Astrocyte of the spinal cord (primary cell): ENCODE results near the gene KCNMB1.

Experiments
- DNase-seq: peaks from one replicate; pipeline ENCODE4 v3.0.0; 2011; ENCODE audit warnings: low read depth, low spot score
- H3K4me3 ChIP-seq: 2 replicates; pipeline ENCODE4 v1.5.1; 2011; ENCODE audit warnings: low read depth, mild to moderate bottlenecking, low read length, moderate library complexity
- in situ Hi-C: cut with HindIII; loops from 2 replicates; pipeline ENCODE4 v1.10.0; 2017; ENCODE audit warnings: low sequenced_read_pairs
- TF ChIP-seq, protein P1 (sequence below): IDR thresholded peaks from 2 replicates; pipeline ENCODE4 v1.5.1; 2012; ENCODE audit warnings: low read depth, mild to moderate bottlenecking, low read length, inconsistent platforms

The KCNMB1 gene

DNA sequence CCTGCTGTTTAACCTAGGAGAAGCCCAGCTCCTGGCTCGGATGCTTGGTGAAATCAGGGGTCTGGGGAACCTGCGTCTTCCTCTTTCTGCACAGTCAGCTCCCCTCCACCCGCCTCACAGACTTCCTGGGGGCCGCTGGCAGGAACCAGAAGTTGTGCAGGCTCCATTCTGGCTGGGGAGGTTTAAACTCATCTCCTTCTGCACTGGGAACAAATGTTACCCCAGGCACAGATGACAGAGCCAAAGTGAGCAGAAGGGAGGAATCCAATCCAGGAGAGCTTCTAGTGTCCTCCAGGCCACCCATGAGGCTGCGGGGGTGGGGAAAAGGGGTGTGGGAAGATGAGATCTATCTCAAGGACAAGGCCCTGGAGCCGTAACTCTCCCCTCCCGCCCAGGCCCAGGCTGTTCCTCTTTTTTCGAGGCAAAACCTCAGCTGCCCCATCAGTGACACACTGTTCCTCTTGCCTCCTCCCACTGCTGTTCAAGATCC, 31.2 kb downstream of the KCNMB1 start:
- in situ Hi-C loops = no loop called here
- TF ChIP-seq, protein P1, sequence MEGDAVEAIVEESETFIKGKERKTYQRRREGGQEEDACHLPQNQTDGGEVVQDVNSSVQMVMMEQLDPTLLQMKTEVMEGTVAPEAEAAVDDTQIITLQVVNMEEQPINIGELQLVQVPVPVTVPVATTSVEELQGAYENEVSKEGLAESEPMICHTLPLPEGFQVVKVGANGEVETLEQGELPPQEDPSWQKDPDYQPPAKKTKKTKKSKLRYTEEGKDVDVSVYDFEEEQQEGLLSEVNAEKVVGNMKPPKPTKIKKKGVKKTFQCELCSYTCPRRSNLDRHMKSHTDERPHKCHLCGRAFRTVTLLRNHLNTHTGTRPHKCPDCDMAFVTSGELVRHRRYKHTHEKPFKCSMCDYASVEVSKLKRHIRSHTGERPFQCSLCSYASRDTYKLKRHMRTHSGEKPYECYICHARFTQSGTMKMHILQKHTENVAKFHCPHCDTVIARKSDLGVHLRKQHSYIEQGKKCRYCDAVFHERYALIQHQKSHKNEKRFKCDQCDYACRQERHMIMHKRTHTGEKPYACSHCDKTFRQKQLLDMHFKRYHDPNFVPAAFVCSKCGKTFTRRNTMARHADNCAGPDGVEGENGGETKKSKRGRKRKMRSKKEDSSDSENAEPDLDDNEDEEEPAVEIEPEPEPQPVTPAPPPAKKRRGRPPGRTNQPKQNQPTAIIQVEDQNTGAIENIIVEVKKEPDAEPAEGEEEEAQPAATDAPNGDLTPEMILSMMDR = no peak
- no peak for DNase-seq
- H3K4me3 ChIP-seq = no peak overlapping the region

DNA sequence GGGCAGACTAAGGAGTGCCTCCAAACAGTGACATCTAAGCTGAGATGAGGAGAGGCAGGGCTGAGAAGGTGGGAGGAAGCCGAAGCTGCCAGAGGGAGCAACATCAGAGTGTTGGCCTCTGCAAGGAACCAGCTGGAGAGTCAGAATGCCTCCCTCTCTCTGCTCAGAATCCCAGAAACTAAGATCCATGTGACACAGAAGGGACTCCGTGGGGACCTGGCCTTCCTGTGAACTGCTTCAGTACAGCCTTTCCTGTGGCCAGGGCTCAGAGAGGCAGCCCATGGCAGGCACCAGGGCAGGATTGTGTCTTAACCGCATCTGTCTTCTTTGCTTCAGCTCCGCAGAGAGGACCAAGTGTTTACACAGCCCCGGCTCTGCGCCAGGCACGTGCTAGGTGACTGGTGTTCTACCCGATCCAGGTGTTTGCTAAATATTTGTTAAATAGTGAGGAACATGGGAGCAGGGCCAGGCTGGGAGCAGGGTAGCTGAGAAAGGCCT, 33.5 kb downstream of the KCNMB1 start:
- in situ Hi-C loops = no loop called here
- H3K4me3 ChIP-seq = no peak overlapping the region
- TF ChIP-seq, protein P1 = no peak
- DNase-seq = no peak

GRCh38 chr5:170353961-170354360, 35.2 kb downstream of the KCNMB1 start:
- no peak overlapping the region for H3K4me3 ChIP-seq
- TF ChIP-seq, protein P1 = no peak
- no peak for DNase-seq
- in situ Hi-C loops = no loop called here

GRCh38 chr5:170353011-170353761, 36.0 kb downstream of the KCNMB1 start:
- no peak for DNase-seq
- in situ Hi-C loops = no loop called here
- H3K4me3 ChIP-seq = no peak overlapping the region
- TF ChIP-seq, protein P1 = no peak

- in situ Hi-C loops = no loop called here
- TF ChIP-seq, protein P1 = no peak
- H3K4me3 ChIP-seq = no peak overlapping the region
- DNase-seq = no peak
These were observed 41.0 kb downstream of the KCNMB1 start for GRCh38 chr5:170348137-170348633.

DNA sequence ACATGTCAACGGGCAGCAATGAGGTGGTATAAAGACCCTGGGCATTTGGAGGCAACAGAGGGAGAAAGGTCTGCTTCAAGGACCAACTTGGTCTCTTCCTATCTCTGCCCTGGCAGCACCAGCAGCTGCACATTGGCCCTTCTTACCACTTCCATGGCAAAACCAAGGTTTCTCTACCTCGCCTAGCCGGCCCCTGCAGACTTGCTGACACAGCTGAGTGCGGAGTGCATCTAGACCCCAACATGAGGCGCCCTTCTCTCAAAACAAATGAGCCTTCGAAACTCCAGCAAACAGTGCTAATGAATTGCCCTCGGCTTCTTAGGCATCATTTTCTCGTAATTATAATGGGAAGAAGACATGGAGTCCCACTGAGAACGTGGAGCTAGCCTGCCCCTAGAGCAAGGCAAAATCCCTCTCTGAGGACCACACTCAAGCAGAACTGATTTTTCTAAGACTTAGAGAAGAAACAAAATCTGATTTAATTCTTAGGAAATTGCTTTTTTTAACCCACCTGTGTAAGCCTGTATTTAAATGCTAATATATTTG, 42.1 kb downstream of the KCNMB1 start:
- H3K4me3 ChIP-seq = no peak overlapping the region
- TF ChIP-seq, protein P1 = no peak
- in situ Hi-C loops = no loop called here
- no peak for DNase-seq
